K562 (cell line): ENCODE measurements around the gene NUCKS1. TPM values are rescaled to one million over a fixed set of nuclear protein-coding genes. Genes with fewer than 3 reads are reported as not detected.

Experiments
- BRF1 ChIP-seq: IDR thresholded peaks from 3 replicates; pipeline ENCODE4 v1.6.1; 2011; ENCODE audit warnings: borderline replicate concordance, mild to moderate bottlenecking; ENCODE audit not compliant: insufficient read length; ENCODE audit errors: extremely low read depth
- DACH1 ChIP-seq: fragments of 450-650 bp; IDR thresholded peaks from 2 replicates; pipeline ENCODE4 v1.6.1; 2018; ENCODE audit not compliant: partially characterized antibody
- E2F3 ChIP-seq: fragments of 250-450 bp; sonication (Bioruptor Pico); IDR thresholded peaks from 2 replicates; pipeline ENCODE4 v1.4.0; 2020; ENCODE audit warnings: mild to moderate bottlenecking
- EHMT2 ChIP-seq: fragments of 450-650 bp; IDR thresholded peaks from 2 replicates; pipeline ENCODE4 v1.6.1; 2018; ENCODE audit warnings: antibody characterized with exemption
- SREBF1 ChIP-seq: fragments of 150-350 bp; IDR thresholded peaks from 2 replicates; pipeline ENCODE4 v1.6.1; 2014; ENCODE audit warnings: antibody characterized with exemption, low read depth, low read length, borderline replicate concordance
- ZFPM2 ChIP-seq: fragments of 250-450 bp; sonication (Bioruptor Pico); IDR thresholded peaks from 2 replicates; pipeline ENCODE4 v1.5.1; 2022; ENCODE audit warnings: mild to moderate bottlenecking
- ZNF133 ChIP-seq: fragments of 250-450 bp; sonication (Bioruptor Pico); IDR thresholded peaks from 2 replicates; pipeline ENCODE4 v1.4.0; 2020; ENCODE audit warnings: mild to moderate bottlenecking
- ZNF589 ChIP-seq: fragments of 200-800 bp; sonication (Bioruptor generic); IDR thresholded peaks from 2 replicates; pipeline ENCODE4 v1.6.1; 2016; ENCODE audit warnings: low read depth, missing genetic modification characterization, missing compliant biosample characterization
- ZNF696 ChIP-seq: fragments of 250-450 bp; sonication (Bioruptor Pico); conservative IDR thresholded peaks from 2 replicates; pipeline ENCODE4 v1.4.0; 2020; ENCODE audit warnings: mild to moderate bottlenecking, moderate library complexity
- ZNF77 ChIP-seq: fragments of 250-450 bp; sonication (Bioruptor Pico); IDR thresholded peaks from 2 replicates; pipeline ENCODE4 v1.5.0; 2020
- polyA plus RNA-seq, 8 experiments: library from polyadenylated mRNA; depleted of rRNA in 4 of 8; stranded (reverse) in 5 of 8; unstranded in 3 of 8; fragments of >200 nt; fragmentation: Nextera tagmentation in 2 of 8; fragmentation: Illumina TruSeq in 1 of 8; extraction: Ambion mirVana in 2 of 8; extraction: Trizol in 1 of 8; gene quantifications; 2 replicates each; pipeline versions ENCODE4 v1.2.1 to v1.2.3, GENCODE V29; 2011 to 2014; ENCODE audit warnings: inconsistent platforms in 1 of 8, missing spikeins in 1 of 8
- total RNA-seq, 7 experiments: library from RNA; depleted of rRNA in 6 of 7; stranded (reverse); fragments of >200 nt in 6 of 7; fragmentation: Illumina TruSeq in 2 of 7; extraction: Trizol in 2 of 7; gene quantifications; 2 replicates each; pipeline versions ENCODE4 v1.2.1 to v1.2.3, GENCODE V29; 2011 to 2021; ENCODE audit warnings: low replicate concordance in 1 of 7
- TF ChIP-seq, protein P1 (sequence below), 2 experiments: fragments of 150-350 bp in 1 of 2; IDR thresholded peaks; 2 replicates each; pipeline ENCODE4 v1.6.1; 2012 to 2016; ENCODE audit warnings: low read depth in 2 of 2, low read length in 2 of 2, mild to moderate bottlenecking in 1 of 2, moderate library complexity in 1 of 2
- TF ChIP-seq, protein P2 (sequence below): fragments of 250-450 bp; sonication (Bioruptor Pico); IDR thresholded peaks from 2 replicates; pipeline ENCODE4 v1.5.0; 2021; ENCODE audit warnings: mild to moderate bottlenecking, moderate library complexity
- TF ChIP-seq, protein P3 (sequence below): sonication (generic); formaldehyde crosslinking; IDR thresholded peaks from 2 replicates; pipeline ENCODE4 v1.8.1; 2023; ENCODE audit warnings: missing genetic modification reagents, mild to moderate bottlenecking, borderline replicate concordance
- TF ChIP-seq, protein P4 (sequence below): fragments of 250-450 bp; sonication (Bioruptor Pico); IDR thresholded peaks from 2 replicates; pipeline ENCODE4 v1.8.0; 2022; ENCODE audit warnings: inconsistent platforms

Gene NUCKS1
- total and polyA plus RNA-seq, 9 of the 15 experiments (the other 6 are each of a cell fraction or from before 2014, with no cell fraction given) = 66.7 to 244 (median 149) TPM

DNA sequence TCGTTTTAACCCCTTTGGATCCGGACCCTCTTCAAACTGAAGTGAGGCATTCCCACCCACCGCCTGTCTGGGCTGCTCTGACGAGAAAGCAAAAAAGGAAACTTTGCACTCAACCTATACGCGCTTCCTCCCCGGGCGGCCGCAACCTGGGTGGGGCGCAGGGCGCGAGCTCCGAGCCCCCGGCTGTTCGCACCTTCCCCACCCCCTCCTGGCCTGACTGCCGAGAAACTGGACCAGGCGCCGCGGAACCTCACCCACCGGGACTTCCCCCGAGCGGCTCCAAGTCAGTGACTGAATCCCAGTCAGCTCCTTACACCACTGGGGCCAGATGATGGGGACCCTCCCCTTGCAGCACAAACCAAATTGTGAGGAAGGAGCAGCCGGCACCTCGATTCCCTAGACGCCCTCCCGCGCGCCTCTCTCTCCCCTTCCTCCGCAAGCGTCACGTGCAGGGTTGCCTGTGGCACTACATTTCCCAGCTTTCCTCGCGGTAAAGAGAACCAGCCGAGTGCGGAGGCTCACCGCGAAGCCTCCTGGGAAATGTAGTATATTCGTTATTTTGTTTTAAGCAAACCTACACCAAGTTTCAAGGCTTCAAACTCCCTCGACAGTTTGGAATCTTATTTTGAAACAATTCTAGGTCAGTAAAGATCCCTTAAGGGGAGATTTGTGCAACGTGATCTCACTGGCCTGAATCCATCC, 25.2 kb upstream of the NUCKS1 start, which contains the start of gene RAB29 (continued):
- TF ChIP-seq, protein P1, sequence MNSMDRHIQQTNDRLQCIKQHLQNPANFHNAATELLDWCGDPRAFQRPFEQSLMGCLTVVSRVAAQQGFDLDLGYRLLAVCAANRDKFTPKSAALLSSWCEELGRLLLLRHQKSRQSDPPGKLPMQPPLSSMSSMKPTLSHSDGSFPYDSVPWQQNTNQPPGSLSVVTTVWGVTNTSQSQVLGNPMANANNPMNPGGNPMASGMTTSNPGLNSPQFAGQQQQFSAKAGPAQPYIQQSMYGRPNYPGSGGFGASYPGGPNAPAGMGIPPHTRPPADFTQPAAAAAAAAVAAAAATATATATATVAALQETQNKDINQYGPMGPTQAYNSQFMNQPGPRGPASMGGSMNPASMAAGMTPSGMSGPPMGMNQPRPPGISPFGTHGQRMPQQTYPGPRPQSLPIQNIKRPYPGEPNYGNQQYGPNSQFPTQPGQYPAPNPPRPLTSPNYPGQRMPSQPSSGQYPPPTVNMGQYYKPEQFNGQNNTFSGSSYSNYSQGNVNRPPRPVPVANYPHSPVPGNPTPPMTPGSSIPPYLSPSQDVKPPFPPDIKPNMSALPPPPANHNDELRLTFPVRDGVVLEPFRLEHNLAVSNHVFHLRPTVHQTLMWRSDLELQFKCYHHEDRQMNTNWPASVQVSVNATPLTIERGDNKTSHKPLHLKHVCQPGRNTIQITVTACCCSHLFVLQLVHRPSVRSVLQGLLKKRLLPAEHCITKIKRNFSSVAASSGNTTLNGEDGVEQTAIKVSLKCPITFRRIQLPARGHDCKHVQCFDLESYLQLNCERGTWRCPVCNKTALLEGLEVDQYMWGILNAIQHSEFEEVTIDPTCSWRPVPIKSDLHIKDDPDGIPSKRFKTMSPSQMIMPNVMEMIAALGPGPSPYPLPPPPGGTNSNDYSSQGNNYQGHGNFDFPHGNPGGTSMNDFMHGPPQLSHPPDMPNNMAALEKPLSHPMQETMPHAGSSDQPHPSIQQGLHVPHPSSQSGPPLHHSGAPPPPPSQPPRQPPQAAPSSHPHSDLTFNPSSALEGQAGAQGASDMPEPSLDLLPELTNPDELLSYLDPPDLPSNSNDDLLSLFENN (IDR thresholded peaks at IDR 0.05; ENCODE audit: low read depth in 2 of 2, low read length in 2 of 2) = peak in 1 of 2 experiments; percentile 26; a peak in 1 of 4 replicates
- TF ChIP-seq, protein P2, sequence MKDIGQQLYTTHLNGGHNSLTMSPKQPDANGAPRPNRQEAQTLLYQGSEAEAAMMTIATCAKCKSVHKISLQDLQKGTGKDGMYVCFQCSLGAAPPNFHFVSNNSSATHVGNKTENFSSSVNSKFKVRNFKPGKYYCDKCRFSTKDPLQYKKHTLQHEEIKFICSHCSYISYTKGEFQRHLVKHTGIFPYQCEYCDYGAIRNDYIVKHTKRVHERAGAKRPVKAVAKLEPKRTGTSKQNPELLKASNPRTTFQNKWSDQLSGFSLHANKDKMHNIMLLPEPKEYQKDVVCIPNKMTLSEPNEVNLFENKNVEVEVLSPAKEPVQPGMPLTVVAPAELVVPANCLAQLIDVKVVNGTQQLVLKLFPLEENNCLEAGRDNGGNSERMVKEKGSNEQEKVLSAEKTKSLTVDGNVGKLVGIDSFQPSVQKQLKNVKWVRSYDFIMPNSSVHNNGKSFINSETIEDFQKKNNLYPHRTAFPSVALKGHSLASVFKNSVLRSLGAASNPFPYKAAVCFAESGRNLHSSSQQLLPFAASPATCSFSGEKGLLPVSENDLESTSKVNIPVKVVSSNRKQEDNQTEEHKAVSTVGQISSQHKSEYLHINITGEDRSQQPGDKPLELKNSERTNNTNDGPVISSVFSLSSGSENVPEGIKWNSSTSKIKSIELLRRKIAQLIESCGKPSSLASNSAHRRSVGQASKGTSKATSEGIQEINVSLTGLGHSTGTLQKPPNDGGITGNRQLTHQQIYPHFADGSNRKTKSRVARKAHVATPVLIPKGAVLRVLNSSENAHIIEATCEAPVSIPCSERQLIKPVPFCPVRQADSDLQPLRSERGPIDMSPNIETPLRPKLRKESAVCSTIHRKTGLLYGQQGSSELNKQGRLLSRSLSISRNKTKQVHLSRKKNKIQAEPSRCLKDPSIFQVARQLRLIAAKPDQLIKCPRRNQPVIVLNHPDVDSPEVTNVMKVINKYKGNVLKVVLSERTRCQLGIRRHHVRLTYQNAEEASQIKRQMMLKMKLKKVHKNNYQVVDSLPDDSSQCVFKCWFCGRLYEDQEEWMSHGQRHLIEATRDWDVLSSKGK (CRISPR knock-in tag) = no peak
- TF ChIP-seq, protein P3, sequence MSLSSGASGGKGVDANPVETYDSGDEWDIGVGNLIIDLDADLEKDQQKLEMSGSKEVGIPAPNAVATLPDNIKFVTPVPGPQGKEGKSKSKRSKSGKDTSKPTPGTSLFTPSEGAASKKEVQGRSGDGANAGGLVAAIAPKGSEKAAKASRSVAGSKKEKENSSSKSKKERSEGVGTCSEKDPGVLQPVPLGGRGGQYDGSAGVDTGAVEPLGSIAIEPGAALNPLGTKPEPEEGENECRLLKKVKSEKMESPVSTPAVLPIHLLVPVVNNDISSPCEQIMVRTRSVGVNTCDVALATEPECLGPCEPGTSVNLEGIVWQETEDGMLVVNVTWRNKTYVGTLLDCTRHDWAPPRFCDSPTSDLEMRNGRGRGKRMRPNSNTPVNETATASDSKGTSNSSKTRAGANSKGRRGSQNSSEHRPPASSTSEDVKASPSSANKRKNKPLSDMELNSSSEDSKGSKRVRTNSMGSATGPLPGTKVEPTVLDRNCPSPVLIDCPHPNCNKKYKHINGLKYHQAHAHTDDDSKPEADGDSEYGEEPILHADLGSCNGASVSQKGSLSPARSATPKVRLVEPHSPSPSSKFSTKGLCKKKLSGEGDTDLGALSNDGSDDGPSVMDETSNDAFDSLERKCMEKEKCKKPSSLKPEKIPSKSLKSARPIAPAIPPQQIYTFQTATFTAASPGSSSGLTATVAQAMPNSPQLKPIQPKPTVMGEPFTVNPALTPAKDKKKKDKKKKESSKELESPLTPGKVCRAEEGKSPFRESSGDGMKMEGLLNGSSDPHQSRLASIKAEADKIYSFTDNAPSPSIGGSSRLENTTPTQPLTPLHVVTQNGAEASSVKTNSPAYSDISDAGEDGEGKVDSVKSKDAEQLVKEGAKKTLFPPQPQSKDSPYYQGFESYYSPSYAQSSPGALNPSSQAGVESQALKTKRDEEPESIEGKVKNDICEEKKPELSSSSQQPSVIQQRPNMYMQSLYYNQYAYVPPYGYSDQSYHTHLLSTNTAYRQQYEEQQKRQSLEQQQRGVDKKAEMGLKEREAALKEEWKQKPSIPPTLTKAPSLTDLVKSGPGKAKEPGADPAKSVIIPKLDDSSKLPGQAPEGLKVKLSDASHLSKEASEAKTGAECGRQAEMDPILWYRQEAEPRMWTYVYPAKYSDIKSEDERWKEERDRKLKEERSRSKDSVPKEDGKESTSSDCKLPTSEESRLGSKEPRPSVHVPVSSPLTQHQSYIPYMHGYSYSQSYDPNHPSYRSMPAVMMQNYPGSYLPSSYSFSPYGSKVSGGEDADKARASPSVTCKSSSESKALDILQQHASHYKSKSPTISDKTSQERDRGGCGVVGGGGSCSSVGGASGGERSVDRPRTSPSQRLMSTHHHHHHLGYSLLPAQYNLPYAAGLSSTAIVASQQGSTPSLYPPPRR (CRISPR knock-in tag) = no peak
- TF ChIP-seq, protein P4, sequence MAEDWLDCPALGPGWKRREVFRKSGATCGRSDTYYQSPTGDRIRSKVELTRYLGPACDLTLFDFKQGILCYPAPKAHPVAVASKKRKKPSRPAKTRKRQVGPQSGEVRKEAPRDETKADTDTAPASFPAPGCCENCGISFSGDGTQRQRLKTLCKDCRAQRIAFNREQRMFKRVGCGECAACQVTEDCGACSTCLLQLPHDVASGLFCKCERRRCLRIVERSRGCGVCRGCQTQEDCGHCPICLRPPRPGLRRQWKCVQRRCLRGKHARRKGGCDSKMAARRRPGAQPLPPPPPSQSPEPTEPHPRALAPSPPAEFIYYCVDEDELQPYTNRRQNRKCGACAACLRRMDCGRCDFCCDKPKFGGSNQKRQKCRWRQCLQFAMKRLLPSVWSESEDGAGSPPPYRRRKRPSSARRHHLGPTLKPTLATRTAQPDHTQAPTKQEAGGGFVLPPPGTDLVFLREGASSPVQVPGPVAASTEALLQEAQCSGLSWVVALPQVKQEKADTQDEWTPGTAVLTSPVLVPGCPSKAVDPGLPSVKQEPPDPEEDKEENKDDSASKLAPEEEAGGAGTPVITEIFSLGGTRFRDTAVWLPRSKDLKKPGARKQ (CRISPR knock-in tag) = no peak
- TF ChIP-seq EHMT2 (no peak), E2F3 (no peak), ZNF696 (CRISPR knock-in tag) (no peak), SREBF1 (no peak), ZNF77 (no peak), ZNF133 (CRISPR knock-in tag) (no peak), ZFPM2 (CRISPR knock-in tag) (no peak), ZNF589 (CRISPR knock-in tag) (0 out of 2 replicates have a peak, but pooled peaks have one; percentile 69), BRF1 (no peak), DACH1 (no peak)
